ENCODE results near the gene MIER3. TPM values are rescaled to one million over a fixed set of nuclear protein-coding genes. Genes with fewer than 3 reads are reported as not detected.

The MIER3 gene
- total and polyA plus RNA-seq, 2 of the 13 experiments (the other 11 are each of a cell fraction or from before 2014, with no cell fraction given) = 14.6 to 38.8 TPM

GRCh38 chr5:56951946-56952691 lies at the start of gene MIER3 (continued):
- TF ChIP-seq ZNF746 (CRISPR knock-in tag; IDR thresholded peaks at IDR 0.05) (peak; percentile 33; the same call in 1 of the 2 replicates), AKNA (CRISPR knock-in tag; IDR thresholded peaks at IDR 0.05; ENCODE audit: borderline replicate concordance) (no peak), ZNF30 (CRISPR knock-in tag; IDR thresholded peaks at IDR 0.05) (no peak), ZNF138 (CRISPR knock-in tag; IDR thresholded peaks at IDR 0.05; ENCODE audit: low read depth) (no peak), ZNF580 (CRISPR knock-in tag; IDR thresholded peaks at IDR 0.05; ENCODE audit: borderline replicate concordance, low read depth) (no peak), CHD4 (IDR thresholded peaks at IDR 0.05; ENCODE audit: borderline replicate concordance, low read length) (no peak), ZNF574 (CRISPR knock-in tag; IDR thresholded peaks at IDR 0.05) (no peak), RBFOX2 (IDR thresholded peaks at IDR 0.05; ENCODE audit: low read depth, low read length) (peak; percentile 78), LRRFIP1 (CRISPR knock-in tag; conservative IDR thresholded peaks at IDR 0.05) (no peak), RCOR2 (CRISPR knock-in tag; IDR thresholded peaks at IDR 0.05) (no peak), ZBTB33 (CRISPR knock-in tag; IDR thresholded peaks at IDR 0.05) (no peak)
